B cell (primary cell): Measurements from ENCODE around the gene GAB4.

Source experiments
- CTCF ChIP-seq: fragments of 200-600 bp; IDR thresholded peaks from one replicate; pipeline ENCODE4 v1.8.0; 2022; ENCODE audit warnings: antibody characterized with exemption, mild to moderate bottlenecking
- EZH2 ChIP-seq: IDR thresholded peaks from 2 replicates; pipeline ENCODE4 v1.6.1; 2012; ENCODE audit warnings: borderline replicate concordance, low read depth, mild to moderate bottlenecking, moderate library complexity, low read length; ENCODE audit not compliant: insufficient read depth, poor library complexity, severe bottlenecking

DNA sequence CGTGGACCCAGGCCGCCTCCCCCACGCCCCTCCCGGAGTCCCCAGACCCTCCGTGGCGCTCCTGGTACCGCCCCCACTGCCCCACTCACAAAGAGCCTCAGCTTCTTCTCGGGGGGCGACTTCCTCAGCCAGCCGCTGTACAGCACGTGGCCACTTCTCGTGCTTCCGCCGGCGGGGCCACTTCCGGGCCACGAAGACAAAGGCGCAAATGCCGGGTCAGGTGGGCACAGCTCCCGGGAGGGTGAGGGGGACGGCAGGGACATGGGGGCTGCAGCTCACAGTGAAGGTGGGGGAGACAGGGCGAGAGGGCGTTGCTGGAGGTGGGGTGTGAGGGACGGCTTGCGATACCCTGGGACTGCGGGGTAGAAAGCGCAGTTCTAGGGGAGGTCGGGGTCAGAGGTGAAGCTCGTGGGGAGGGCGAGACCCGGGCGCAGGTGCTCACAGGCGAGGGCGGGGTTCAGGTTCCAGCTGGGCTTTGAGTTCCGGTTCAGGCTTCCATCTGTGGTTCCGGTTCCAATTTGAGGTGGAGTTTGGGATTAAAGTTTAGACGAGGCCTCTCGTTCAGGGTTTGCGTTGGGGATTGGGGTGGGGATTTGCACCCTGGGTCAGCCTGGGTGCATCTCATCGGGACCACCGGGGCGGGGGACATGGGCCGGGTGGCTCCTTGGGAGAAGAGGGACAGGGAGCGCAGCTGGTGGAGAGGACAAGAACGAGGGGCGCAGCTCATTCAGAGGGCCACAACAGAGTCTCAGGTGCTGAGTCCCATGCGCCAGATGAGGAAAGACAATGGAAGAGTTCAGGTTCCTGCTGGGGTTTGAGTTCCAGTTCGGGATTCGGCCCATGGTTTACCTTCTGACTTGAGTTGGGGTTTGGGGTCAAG is at the start of gene GAB4:
- TF ChIP-seq CTCF (no peak), EZH2 (no peak)
